GM12878 (cell line): ENCODE data around the gene GRAMD1A. TPM values are rescaled to one million over a fixed set of nuclear protein-coding genes. Genes with fewer than 3 reads are reported as not detected.

ENCODE experiments used
- ATAC-seq: fragments of 200-7000 bp; cut with Tn5 transposase; 3 replicates; pipeline ENCODE4 v1.9.1; 2020; ENCODE audit warnings: mild to moderate bottlenecking, moderate library complexity
- BruUV-seq: library from RNA; stranded (reverse); fragments of 400-500 nt; replicated peaks from 2 replicates; lab custom pipeline; 2021; lab: Mats Ljungman, UMichigan
- CTCF ChIA-PET: fragments of 300-600 bp; sonication (Branson Sonifier 250); formaldehyde crosslinking; extraction: SDS; loops from one replicate; lab custom pipeline; 2021; ENCODE audit warnings: inconsistent platforms; lab: Yijun Ruan, JAX
- POLR2A ChIA-PET: fragments of 350-600 bp; formaldehyde crosslinking; extraction: SDS; loops from one replicate; lab custom pipeline; 2021; ENCODE audit warnings: inconsistent platforms; lab: Charles Lee
- RAD21 ChIA-PET: fragments of 300-600 bp; sonication (Branson Sonifier 250); formaldehyde crosslinking; loops from one replicate; lab custom pipeline; 2023; ENCODE audit warnings: antibody characterized with exemption; ENCODE audit not compliant: unreplicated experiment; lab: Charles Lee
- SMC1A ChIA-PET: fragments of 300-600 bp; sonication (Branson Sonifier 250); formaldehyde crosslinking; loops from one replicate; lab custom pipeline; 2023; ENCODE audit not compliant: unreplicated experiment, uncharacterized antibody; lab: Charles Lee
- DNase-seq: peaks from one replicate; pipeline ENCODE4 v3.0.0-alpha.2; 2011; ENCODE audit warnings: low read depth, low spot score
- FAIRE-seq: peaks from 3 replicates; lab custom pipeline; 2011; peaks lifted over from hg19 to GRCh38; lab: Jason Lieb, UNC
- H2AFZ ChIP-seq: 2 replicates; pipeline ENCODE4 v1.6.0; 2011; ENCODE audit warnings: low read depth, low read length, control low read depth; ENCODE audit not compliant: control insufficient read depth
- H3K27ac ChIP-seq: 2 replicates; pipeline ENCODE4 v1.5.1; 2011; ENCODE audit warnings: control low read depth; ENCODE audit not compliant: control insufficient read depth, insufficient read depth
- H3K27me3 ChIP-seq, 2 experiments: replicated peaks in 1 of 2; 2 replicates each; pipeline versions ENCODE4 v1.6.0 to v1.6.1; 2011; ENCODE audit warnings: low read length in 1 of 2; ENCODE audit not compliant: control insufficient read depth in 2 of 2, insufficient read depth in 2 of 2
- H3K36me3 ChIP-seq, 2 experiments: 2 replicates each; pipeline ENCODE4 v1.5.1; 2011; ENCODE audit warnings: low read length in 1 of 2; ENCODE audit not compliant: control insufficient read depth in 2 of 2, insufficient read depth in 2 of 2
- H3K4me1 ChIP-seq: 2 replicates; pipeline ENCODE4 v1.6.1; 2011; ENCODE audit warnings: mild to moderate bottlenecking, low read length, moderate library complexity, mixed read lengths; ENCODE audit not compliant: control insufficient read depth, insufficient read depth
- H3K4me2 ChIP-seq: 2 replicates; pipeline ENCODE4 v1.6.0; 2011; ENCODE audit warnings: control low read depth; ENCODE audit not compliant: control insufficient read depth, insufficient read depth
- H3K4me3 ChIP-seq: fragments of 200-600 bp; sonication (generic); 2 replicates; pipeline ENCODE4 v1.5.1; 2016
- H3K79me2 ChIP-seq: 2 replicates; pipeline ENCODE4 v1.6.0; 2011; ENCODE audit warnings: low read length; ENCODE audit not compliant: control insufficient read depth, insufficient read depth
- H3K9ac ChIP-seq: 2 replicates; pipeline ENCODE4 v1.8.0; 2011; ENCODE audit warnings: low read length, control low read depth, mixed read lengths; ENCODE audit not compliant: control insufficient read depth, insufficient read depth
- H3K9me3 ChIP-seq: replicated peaks from 3 replicates; pipeline ENCODE4 v1.5.1; 2011; ENCODE audit warnings: mild to moderate bottlenecking, low read length; ENCODE audit not compliant: control insufficient read depth, insufficient read depth
- H4K20me1 ChIP-seq: 2 replicates; pipeline ENCODE4 v1.6.0; 2011; ENCODE audit not compliant: control insufficient read depth, insufficient read depth
- FOXM1 ChIP-seq: IDR thresholded peaks from 2 replicates; pipeline ENCODE4 v1.6.1; 2012; ENCODE audit warnings: low read depth, mild to moderate bottlenecking, inconsistent platforms, low read length, moderate library complexity
- GABPA ChIP-seq: IDR thresholded peaks from 2 replicates; pipeline ENCODE4 v1.6.1; 2014; ENCODE audit warnings: antibody characterized with exemption, low read depth, mild to moderate bottlenecking, inconsistent platforms
- HCFC1 ChIP-seq: fragments of 150-350 bp; IDR thresholded peaks from 2 replicates; pipeline ENCODE4 v1.6.1; 2014; ENCODE audit warnings: low read length
- IKZF2 ChIP-seq, 2 experiments: fragments of 450-650 bp; IDR thresholded peaks; 2 replicates each; pipeline ENCODE4 v1.6.1; 2017; ENCODE audit warnings: mild to moderate bottlenecking in 2 of 2, moderate library complexity in 2 of 2
- IRF5 ChIP-seq: fragments of 450-650 bp; IDR thresholded peaks from 2 replicates; pipeline ENCODE4 v1.6.1; 2017; ENCODE audit warnings: borderline replicate concordance
- KLF5 ChIP-seq: fragments of 450-650 bp; IDR thresholded peaks from 2 replicates; pipeline ENCODE4 v1.6.1; 2014; ENCODE audit warnings: mild to moderate bottlenecking; ENCODE audit not compliant: partially characterized antibody
- MXI1 ChIP-seq: fragments of 150-350 bp; IDR thresholded peaks from 2 replicates; pipeline ENCODE4 v1.6.1; 2011; ENCODE audit warnings: low read depth, mild to moderate bottlenecking, inconsistent platforms, low read length, improper control_type of control experiment
- NR2F1 ChIP-seq: fragments of 450-650 bp; conservative IDR thresholded peaks from 2 replicates; pipeline ENCODE4 v1.6.1; 2017; ENCODE audit warnings: mild to moderate bottlenecking
- RBBP5 ChIP-seq: fragments of 200-600 bp; sonication (generic); conservative IDR thresholded peaks from 2 replicates; pipeline ENCODE4 v1.6.1; 2016
- SIN3A ChIP-seq: IDR thresholded peaks from 2 replicates; pipeline ENCODE4 v1.6.1; 2012; ENCODE audit warnings: low read depth, low read length, improper control_type of control experiment
- ZNF592 ChIP-seq: fragments of 450-650 bp; IDR thresholded peaks from 2 replicates; pipeline ENCODE4 v1.6.1; 2017; ENCODE audit warnings: mild to moderate bottlenecking, moderate library complexity
- WGBS: methylation state at CpG from one replicate; pipeline ENCODE4 v1.1.6; 2016; ENCODE audit warnings: low lambda C conversion rate; ENCODE audit not compliant: insufficient replicate concordance, insufficient coverage; ENCODE audit errors: missing lambda C conversion rate; 5-methylcytosine and 5-hydroxymethylcytosine counted together
- in situ Hi-C: fragments of 300-500 bp; cut with MboI; formaldehyde crosslinking; loops from 9 replicates; pipeline ENCODE4 v1.14.3; 2018; ENCODE audit warnings: mixed read lengths
- intact Hi-C: fragments of 100-400 bp; cut with micrococcal nuclease; formaldehyde crosslinking; loops from one replicate; pipeline ENCODE4 v1.14.2; 2022; ENCODE audit not compliant: unreplicated experiment
- polyA plus RNA-seq, 11 experiments: library from polyadenylated mRNA; depleted of rRNA in 4 of 11; unstranded in 6 of 11; stranded (reverse) in 5 of 11; fragments of >200 nt; fragmentation: Nextera tagmentation in 4 of 11; fragmentation: Illumina TruSeq in 1 of 11; extraction: Ambion mirVana in 4 of 11; extraction: Trizol in 1 of 11; gene quantifications; 1 replicate in 1 of 11; 2 replicates in 10 of 11; pipeline versions ENCODE4 v1.2.1 to v1.2.3, GENCODE V29; 2011 to 2016; ENCODE audit warnings: inconsistent platforms in 2 of 11, missing spikeins in 2 of 11, low read depth in 1 of 11
- total RNA-seq, 4 experiments: library from RNA; depleted of rRNA in 3 of 4; stranded (reverse); fragments of >200 nt in 3 of 4; fragmentation: Illumina TruSeq in 1 of 4; extraction: Trizol in 1 of 4; gene quantifications; 2 replicates each; pipeline versions ENCODE4 v1.2.1 to v1.2.3, GENCODE V29; 2013 to 2021
- TF ChIP-seq, protein P1 (sequence below): fragments of 150-350 bp; IDR thresholded peaks from 2 replicates; pipeline ENCODE4 v1.6.1; 2016; ENCODE audit warnings: low read depth, low read length

GRAMD1A gene
- total and polyA plus RNA-seq, 10 of the 15 experiments (the other 5 are each of a cell fraction or from before 2014, with no cell fraction given): 0.79 to 73.6 (median 35.3) TPM

GRCh38 chr19:35060160-35060855 is 60.2 kb downstream of the GRAMD1A start:
- Histone ChIP-seq H3K4me2 (no peak overlapping the region), H3K79me2 (no peaks in the 10 kb centered on the region), H3K9me3 (no peaks in the 10 kb centered on the region), H3K27me3 (no peaks in the 10 kb centered on the region; a peak in 1 of 4 replicates), H3K4me1 (no peaks in the 10 kb centered on the region), H2AFZ (no peak overlapping the region), H4K20me1 (no peaks in the 10 kb centered on the region), H3K36me3 (no peaks in the 10 kb centered on the region), H3K27ac (no peak overlapping the region), H3K4me3 (no peak overlapping the region), H3K9ac (no peak overlapping the region)
- no peak for ATAC-seq
- DNase-seq: no peak
- 62% methylated on average over 29 of the region's 29 CpGs for WGBS
- BruUV-seq: no TSS peak
- ChIA-PET SMC1A (no interaction called here), RAD21 (no interaction called here), CTCF (interaction anchor here (8.2 kb wide), 1 partner anchor 15 kb away, joined by 56 read pairs; no protein-coding TSS in a partner anchor), POLR2A (no interaction called here)
- no peak for FAIRE-seq
- in situ Hi-C loops: no loop called here
- intact Hi-C loops: no loop called here
- TF ChIP-seq HCFC1: no peak
- no peak for TF ChIP-seq KLF5
- no peak for TF ChIP-seq IKZF2 (IDR thresholded peaks at IDR 0.05)
- TF ChIP-seq ZNF592: no peak
- TF ChIP-seq, protein P1, sequence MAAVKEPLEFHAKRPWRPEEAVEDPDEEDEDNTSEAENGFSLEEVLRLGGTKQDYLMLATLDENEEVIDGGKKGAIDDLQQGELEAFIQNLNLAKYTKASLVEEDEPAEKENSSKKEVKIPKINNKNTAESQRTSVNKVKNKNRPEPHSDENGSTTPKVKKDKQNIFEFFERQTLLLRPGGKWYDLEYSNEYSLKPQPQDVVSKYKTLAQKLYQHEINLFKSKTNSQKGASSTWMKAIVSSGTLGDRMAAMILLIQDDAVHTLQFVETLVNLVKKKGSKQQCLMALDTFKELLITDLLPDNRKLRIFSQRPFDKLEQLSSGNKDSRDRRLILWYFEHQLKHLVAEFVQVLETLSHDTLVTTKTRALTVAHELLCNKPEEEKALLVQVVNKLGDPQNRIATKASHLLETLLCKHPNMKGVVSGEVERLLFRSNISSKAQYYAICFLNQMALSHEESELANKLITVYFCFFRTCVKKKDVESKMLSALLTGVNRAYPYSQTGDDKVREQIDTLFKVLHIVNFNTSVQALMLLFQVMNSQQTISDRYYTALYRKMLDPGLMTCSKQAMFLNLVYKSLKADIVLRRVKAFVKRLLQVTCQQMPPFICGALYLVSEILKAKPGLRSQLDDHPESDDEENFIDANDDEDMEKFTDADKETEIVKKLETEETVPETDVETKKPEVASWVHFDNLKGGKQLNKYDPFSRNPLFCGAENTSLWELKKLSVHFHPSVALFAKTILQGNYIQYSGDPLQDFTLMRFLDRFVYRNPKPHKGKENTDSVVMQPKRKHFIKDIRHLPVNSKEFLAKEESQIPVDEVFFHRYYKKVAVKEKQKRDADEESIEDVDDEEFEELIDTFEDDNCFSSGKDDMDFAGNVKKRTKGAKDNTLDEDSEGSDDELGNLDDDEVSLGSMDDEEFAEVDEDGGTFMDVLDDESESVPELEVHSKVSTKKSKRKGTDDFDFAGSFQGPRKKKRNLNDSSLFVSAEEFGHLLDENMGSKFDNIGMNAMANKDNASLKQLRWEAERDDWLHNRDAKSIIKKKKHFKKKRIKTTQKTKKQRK: no peak
- TF ChIP-seq MXI1: no peak
- no peak for TF ChIP-seq RBBP5
- TF ChIP-seq FOXM1: no peak
- no peak for TF ChIP-seq IRF5
- TF ChIP-seq GABPA: no peak
- no peak for TF ChIP-seq NR2F1
- TF ChIP-seq SIN3A: no peak
